GM12865 (cell line): ENCODE data around the gene CD58.

Source experiments
- DNase-seq: peaks from one replicate; pipeline ENCODE4 v3.0.0; 2010; ENCODE audit warnings: low read depth
- H3K4me3 ChIP-seq: 2 replicates; pipeline ENCODE4 v1.5.1; 2011; ENCODE audit warnings: mild to moderate bottlenecking, low read depth, low read length, control low read depth
- TF ChIP-seq, protein P1 (sequence below): IDR thresholded peaks from 2 replicates; pipeline ENCODE4 v1.5.1; 2011; ENCODE audit warnings: low read length, control low read depth, low read depth, inconsistent platforms; ENCODE audit not compliant: insufficient read depth; ENCODE audit errors: missing control alignments

Gene CD58

DNA sequence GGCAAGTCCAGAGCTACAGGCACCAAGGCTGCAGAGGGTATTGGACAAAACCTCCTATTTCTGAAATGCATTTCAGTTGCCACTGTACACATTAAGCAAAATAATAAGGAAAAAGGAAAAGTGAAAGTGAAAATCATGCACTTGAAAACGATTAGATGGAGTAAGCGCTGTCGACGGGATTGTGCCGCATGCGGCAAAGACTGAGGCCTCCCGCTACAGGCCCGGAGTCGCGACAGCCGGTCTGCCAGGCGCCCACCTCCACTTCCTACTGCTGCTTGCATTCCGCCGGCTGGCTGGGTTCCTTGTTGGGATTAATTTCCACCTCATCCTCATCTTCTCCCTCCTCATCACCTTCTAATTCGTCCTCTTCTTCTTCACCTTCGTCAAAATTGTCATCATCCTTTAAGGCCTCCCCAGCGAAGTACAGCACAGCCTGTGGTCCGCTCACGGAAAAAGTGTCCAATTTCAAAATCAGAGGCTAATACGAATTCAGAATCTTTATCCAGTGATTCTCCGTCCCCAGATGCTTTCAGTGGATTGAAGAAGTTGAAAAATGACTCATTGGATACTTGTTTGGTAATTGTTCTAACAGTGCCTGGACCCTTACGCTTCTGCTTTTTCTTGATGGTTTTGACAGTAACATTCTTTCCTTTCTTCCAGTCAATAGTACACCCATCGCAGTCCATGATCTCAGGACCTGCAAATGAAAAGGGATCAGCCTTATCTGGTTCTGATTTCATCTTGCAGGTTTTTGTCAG lies 38.0 kb downstream of the CD58 start:
- TF ChIP-seq, protein P1, sequence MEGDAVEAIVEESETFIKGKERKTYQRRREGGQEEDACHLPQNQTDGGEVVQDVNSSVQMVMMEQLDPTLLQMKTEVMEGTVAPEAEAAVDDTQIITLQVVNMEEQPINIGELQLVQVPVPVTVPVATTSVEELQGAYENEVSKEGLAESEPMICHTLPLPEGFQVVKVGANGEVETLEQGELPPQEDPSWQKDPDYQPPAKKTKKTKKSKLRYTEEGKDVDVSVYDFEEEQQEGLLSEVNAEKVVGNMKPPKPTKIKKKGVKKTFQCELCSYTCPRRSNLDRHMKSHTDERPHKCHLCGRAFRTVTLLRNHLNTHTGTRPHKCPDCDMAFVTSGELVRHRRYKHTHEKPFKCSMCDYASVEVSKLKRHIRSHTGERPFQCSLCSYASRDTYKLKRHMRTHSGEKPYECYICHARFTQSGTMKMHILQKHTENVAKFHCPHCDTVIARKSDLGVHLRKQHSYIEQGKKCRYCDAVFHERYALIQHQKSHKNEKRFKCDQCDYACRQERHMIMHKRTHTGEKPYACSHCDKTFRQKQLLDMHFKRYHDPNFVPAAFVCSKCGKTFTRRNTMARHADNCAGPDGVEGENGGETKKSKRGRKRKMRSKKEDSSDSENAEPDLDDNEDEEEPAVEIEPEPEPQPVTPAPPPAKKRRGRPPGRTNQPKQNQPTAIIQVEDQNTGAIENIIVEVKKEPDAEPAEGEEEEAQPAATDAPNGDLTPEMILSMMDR: no peak
- H3K4me3 ChIP-seq: no peak overlapping the region
- DNase-seq: no peak

DNA sequence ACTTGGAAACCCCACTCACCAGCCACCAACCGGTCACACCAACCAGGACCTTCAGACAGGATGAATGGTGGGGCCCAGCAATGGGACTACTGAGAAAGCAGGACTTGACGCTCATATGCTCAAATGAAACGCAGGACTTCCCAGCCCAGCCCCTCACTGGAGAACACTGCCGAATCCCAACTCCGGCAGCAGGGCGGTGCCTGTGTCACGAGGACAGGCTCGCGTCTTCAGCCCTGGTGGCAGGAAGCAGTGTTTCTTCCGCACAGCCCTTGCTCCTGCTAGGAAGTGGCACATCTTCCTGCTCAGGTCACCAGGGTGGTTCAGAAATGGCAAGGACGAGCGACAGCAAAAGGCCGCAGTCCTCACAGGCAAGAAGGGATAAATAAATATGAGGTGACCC lies 38.9 kb downstream of the CD58 start:
- TF ChIP-seq, protein P1: no peak
- H3K4me3 ChIP-seq: no peak overlapping the region
- DNase-seq: no peak

DNA sequence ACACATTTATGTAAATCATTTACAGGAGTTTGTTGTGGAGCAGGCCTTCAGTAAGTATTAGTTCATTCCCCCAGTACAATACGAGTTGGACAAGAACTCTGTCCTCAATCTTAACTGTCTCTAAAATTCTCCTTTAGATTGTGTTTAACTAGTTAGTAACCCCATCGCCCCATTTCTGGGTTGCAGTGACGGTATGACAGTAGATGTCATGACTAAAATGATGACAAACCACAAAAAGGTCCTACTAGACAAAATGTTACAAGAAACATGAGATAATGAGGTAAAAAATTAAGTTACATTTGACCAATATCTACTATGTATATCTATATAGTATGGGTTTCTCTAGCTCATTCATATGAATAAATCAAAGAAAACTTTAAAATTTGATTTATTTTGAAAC lies 41.1 kb downstream of the CD58 start:
- DNase-seq: no peak
- TF ChIP-seq, protein P1: no peak

DNA sequence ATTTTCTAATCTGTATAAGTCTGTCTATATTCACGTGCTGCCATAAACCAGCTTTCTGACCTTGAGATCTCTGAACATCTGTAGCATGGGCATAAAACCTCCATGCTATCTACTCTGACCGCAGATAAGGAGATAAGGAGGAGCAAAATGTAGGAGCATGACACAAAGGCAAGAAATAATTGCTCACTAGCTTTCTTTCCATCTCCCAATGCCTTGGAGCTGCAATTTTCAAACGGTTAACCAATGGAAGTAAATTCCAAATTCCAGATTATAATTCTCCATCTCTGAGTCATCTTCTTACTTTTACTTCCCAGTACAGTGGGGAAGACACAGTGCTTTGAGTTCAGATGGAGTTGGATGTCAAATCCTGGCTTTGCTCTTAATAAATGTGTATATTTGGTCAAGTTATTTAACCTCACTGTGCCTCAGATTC lies 41.6 kb downstream of the CD58 start:
- H3K4me3 ChIP-seq: no peak overlapping the region
- TF ChIP-seq, protein P1: no peak
- no peak for DNase-seq

More for the DNA sequence above, 41.1 kb downstream of the CD58 start:
- no peak overlapping the region for H3K4me3 ChIP-seq

DNA sequence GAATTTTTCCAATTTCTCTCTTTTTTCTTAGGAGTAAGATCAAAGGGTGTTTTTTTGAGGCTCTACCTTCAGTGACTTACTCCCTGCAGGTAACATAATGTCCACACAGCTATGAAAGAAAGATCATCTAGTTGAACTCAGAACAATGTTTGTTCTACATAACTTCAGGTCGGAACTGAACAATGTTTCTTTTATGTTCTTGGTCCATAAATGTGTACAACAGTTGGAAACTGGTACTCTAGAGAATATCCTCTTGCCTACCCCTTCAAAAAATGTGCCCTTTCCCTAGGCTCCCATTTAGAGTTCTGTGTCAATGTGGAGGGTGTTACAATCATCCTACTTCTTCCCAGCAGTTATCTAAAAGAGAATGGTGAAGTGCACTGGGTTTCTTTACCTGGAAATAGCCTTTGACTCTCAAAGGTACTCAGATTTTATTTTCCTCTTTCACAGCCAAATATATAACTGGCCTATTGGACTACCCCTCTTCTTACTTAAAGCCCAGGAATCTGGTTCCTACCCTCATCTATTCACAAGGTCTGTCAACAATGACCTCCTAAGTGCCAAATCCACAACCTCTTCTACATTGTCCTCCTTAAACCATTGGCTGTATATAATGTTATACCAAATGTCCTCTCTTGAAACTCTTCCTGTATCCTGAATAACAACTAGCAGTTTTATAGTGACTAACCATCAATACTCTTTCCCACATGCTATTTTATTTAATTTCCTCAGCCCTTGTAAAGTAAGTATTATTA lies 42.3 kb downstream of the CD58 start:
- TF ChIP-seq, protein P1: no peak
- no peak overlapping the region for H3K4me3 ChIP-seq
- DNase-seq: no peak

DNA sequence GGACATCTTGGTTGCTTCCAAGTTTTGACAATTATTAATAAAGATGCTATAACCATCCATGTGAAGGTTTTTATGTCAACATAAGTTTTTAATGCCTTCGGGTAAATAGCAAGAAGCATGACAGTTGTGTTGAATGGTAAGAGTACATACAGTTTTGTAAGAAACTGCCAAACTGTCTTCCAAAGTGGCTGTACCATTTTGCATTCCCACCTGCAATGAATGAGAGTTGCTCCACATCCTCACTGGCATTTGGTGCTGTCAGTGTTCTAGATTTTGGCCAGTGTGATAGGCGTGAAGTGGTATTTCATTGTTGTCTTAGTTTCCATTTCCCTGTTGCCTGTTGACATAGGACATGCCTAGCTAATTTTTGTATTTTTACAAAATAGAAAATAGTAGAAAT lies 45.4 kb downstream of the CD58 start:
- TF ChIP-seq, protein P1: no peak
- DNase-seq: no peak
- H3K4me3 ChIP-seq: no peak overlapping the region
